GM19238 (cell line): ENCODE results near the gene WIPF1.

Source experiments
- DNase-seq: peaks from one replicate; pipeline ENCODE4 v3.0.0; 2011; ENCODE audit warnings: low spot score; ENCODE audit not compliant: insufficient read length

Gene WIPF1, protein sequence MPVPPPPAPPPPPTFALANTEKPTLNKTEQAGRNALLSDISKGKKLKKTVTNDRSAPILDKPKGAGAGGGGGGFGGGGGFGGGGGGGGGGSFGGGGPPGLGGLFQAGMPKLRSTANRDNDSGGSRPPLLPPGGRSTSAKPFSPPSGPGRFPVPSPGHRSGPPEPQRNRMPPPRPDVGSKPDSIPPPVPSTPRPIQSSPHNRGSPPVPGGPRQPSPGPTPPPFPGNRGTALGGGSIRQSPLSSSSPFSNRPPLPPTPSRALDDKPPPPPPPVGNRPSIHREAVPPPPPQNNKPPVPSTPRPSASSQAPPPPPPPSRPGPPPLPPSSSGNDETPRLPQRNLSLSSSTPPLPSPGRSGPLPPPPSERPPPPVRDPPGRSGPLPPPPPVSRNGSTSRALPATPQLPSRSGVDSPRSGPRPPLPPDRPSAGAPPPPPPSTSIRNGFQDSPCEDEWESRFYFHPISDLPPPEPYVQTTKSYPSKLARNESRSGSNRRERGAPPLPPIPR

DNA sequence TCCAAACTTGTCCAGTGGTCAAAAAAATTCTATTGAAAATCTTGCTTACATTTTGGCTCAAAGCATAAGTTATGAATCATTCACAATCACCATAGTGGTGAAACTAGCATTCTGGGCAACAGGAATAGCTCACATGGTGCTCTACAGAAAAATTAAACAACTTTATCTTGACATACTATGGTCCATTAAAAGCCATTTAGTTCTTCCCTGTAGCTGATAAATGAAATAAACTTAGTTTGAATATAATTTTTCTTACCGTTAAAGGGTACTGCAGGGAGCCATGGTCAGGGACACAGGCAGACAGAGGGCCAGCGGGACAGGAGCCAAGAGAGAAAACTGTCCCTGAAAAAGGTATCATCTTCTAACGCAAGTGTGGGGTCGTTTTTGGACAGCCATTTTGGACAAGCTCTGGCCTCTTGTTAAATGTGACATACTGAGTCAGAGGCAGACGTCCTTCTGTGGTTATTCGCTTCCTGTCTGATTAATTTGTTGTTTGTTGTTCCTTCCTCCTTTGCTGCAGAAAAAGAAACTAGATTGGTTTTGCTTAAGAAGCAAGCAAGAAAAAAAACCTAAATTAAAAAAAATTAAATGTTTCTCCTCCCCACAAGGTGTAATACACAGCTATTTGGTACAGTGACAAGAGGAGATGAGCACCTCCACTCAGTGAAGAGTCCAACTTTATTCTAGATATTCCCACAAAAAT, at the start of gene WIPF1:
Gene WIPF1 (minus strand): TSS at position 460 of the 703 bp plus-strand sequence. CDS start 12,231 bp downstream, outside the sequence.
- no peak for DNase-seq

DNA sequence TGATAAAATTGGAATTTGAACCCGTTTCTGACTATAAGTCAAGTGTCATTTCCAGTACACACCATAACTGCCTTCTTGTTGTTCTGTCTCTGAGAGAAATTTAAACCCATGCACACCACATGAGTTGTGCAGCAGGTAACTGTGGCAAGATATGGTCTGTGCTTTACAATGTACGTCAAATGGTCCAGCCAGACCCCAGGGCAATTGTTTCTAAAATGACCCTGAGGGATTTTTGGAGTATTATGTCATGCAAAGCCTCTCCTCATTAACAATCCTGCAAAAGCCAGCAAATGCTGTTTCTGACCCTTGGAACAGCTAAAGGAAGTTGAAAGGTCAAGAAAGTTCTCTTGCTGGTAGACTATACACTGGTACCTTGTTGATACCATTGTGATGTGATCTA, 47.7 kb upstream of the WIPF1 start:
- no peak for DNase-seq

DNA sequence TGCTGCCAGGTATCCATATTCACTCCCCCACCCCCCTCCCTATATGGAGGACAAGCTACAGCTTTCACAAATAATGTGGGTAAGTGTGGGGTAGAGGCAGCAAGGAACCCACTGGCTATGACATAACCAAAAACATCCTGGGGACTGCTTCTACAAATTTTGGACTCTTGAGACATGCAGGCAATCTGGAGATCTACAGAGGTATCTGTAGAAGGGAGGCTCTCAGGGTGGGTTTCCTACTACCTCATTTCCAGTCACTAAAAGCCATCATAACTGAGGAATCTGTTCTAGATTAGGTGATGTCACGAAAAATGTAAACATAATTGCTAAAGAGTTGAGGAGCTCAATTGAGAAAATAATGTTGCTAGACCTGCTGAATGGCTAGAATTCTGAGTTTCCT, 46.8 kb upstream of the WIPF1 start:
- DNase-seq = no peak

DNA sequence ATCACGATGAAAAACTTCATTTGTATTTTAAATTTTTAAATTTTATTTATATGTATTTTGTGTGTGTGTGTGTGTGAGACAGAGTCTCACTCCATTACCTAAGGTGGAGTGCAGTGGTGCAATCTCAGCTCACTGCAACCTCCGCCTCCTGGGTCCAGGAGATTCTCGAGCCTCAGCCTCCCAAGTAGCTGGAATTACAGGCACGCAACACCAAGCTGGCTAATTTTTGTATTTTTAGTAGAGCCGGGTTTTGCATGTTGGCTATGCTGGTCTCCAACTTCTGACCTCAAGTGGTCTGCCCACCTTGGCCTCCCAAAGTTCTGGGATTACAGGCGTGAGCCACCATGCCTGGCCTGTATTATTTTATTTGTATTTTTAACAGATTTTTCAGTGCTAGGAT, 45.8 kb upstream of the WIPF1 start:
- no peak for DNase-seq

DNA sequence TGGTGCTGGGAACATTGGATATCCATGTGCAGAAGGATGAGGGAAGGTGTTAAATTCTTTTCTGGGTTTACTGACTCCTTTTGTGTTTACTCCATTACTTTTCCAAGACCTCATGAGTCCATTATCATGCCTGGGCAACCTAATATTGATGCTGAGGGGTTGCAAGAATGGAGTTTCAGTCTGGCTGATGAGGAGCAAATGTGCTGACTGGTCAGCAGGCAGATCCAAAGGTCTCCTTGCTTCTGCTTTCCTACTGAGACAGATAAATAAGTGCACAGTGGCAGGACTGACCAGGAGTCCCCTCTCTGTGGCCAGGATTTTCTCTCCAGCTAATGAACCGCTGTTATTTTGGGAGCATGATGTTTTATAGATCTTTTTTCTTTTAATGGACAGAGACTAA, 43.6 kb upstream of the WIPF1 start:
- DNase-seq = no peak

DNA sequence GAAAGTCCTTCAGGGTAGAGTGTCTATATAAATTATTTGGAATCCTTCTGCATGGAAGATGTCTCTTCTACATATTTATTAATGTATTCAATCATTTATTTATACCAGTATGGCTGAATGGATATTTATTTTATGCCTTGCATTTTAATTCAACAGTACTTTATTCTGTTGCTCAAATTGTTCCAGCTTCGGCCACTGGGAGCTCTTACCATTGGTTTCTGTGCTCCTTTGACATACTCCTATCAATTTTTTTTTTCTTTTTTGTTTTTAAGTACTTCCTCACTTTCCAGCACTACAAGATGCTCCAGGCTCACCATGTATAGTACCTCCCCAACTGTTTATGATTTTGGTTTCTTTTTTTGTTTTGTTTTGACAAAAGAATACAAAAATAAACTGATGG, 39.4 kb upstream of the WIPF1 start:
- DNase-seq = no peak

DNA sequence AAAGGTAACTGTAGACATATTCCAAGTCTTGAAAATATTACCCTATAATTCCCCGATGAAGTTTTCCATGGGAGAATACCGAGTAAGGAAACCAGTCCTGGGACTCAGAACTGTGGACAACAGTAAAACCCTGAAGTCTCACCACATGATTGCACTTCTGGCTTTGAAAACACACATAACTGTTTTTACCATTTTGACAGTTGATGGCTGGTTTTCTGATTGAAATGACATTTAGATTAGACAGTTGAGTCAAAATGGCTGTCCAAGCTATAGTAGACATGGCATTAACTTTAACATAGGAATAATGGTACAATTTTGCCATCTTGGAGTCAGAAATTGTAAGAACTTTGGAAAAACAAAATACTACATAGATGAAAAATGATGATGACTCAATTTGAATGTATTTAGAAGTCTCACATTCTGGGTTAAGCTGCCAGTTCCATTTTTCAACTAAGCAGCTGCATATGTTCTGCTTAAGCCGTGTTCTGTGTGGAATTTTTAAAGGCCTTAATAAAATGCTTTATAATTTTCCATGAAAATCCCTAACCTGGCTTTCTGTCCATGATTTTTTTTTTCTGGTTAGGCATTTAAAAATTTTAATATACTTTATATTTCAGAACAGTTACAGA, 38.3 kb upstream of the WIPF1 start:
- no peak for DNase-seq

DNA sequence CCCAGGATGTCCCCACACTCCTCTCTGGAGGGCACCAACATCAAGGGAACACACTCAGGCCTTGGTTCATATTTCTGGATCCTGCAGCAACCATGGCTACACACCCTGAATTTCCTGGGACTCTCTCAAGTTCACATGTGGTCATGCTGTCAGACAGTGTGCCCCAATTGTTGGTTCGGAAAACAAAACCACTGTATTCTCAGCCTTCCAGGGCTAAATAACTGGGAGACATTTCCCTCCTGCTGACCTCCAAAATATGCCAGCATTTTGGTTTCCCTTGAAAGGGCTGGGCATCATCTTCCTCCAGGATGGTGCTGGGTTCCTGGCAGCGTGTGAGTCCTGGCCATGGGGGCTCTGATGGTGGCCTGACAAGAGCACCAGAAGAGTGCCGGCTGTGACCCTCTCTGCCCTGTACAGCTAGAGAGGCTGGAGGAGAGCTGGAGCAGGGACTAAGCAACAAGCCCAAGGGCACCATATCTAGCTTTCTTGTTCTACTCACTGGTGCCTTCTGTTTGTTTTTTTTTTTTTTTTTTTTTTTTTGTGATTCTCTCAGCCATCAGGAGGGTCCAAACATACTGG, 37.5 kb upstream of the WIPF1 start:
- DNase-seq = no peak

DNA sequence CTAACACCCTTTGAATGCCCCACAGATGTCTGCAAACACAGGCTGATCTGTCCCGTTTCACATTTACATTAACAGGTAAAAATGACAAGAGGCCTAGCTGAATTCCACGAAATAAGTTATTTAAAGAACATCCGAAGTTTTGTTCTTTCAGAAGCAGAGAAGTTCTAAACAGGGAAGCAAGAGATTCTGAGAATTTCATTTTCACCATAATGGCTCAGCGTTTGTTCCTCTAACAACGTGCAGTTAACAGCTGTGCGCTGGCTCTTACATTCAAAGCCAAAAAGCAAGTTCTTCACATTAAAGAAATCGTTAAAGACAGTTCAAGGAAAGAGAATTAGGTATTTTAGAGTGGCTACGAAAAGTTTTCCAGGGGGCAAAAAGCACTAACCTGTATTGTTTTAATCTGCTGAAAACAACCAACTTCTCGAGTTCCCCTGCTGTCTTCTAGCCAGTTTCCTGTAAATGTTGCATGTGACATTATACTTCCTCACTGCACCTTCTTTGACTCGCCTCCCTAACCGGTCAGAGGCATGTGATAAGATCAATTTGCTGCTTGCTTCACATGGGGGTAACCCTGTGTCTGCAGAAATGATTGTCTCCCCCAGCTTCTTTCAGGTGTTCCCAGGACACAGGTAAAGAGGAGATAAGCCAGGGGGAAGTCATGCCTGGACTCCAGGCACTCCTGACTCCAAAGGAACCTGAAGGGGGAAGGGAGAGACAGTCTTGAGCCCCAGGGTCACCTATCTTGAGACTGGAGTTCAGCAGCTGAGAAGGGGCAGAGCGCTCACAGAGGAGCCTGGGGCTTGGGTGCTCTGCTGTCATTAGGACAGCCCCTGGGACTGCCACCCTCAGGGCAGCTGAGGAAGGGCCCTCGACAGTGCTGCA, 36.8 kb upstream of the WIPF1 start:
- peak; percentile 33 for DNase-seq

DNA sequence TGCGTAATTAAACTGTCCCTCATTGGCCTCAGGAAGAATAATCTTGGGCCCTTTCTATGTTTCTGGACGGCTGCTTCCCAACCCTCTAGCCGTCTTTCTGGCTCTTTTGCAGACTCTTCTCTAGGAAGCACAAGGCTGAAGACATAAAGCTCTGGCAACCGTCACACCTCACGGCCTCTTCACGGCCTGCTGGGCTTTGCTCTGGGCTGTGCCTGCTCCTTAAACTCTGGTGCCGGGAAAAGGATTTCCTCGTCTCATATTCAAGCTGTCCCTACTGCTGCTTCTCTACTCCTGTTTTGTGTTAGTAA, 36.0 kb upstream of the WIPF1 start:
- DNase-seq = no peak

DNA sequence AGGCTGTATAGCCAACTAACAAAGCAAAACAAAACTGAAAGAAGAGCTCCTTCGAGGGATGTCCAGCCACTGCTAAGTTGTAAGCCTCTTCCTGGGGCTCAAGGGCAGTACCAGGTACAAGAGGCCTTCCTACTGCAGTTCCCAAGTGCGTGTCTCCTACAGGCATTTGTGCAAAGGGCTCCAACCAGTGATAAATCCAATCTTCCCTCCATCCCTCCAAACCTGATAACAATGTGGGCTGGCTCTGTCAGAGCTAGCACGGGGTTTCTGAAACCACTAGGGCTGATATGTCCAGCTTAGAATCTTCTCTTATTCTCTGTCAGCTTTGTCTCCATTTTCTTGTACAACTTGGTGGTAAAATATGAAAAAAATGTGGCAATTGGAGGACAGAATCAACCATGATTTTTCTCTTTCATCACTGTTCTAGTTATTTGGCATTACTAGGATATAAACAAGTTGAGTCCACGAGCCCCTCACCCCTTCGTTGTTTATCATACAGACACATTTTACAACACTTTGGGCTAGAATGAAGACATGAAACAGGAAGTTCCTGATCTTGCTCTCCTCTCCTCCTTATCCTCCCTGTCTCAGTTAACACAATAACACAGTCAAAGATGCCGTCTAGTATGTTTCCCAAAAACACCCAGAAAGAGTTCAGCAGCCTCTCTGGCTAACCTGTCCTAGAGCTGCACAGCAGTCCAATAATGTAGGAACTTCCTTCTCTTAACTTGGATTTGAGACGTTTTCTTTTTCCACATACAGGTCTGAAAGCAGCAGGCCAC, 35.4 kb upstream of the WIPF1 start:
- no peak for DNase-seq

DNA sequence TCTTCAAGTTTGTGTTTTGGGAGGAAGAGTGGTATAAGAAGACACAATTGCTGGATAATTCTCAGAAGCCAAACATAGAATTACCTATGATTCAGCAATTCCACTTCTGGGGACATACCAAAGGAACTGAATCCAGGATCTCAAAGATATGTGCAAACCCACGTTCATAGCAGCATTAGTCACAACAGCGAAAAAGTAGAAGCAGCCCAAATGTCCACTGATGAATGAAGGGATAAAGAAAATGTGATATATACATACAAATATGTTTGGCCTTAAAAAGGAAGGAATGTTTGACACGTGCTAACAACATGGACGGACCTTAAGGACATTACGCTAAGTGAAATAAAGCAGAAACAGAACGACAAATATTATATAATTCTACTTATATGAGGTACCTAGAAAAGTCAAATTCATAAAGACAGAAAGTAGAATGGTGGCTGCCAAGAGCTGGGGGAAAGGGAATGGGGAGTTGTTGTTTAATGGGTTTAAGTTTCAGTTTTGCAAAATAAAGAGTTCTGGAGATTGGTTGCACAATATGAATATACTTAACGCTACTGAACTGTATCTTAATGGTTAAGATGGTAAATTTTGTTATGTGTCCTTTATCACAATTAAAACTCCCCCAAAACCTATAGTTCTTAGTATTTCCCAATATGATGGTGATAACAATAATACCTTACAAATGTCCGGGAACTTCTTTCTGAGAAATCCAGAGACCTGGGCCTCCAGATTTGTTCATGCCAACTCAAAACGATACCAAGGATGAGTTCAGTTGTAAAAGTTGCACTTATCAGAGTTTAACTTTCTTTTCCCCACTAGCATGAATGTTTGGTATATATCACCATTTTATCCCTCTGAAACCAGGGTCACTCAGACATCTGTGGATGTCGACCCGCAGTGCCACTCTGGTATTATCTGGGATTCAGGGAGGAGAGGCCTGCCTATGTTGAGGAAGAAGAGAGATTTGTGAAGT, 33.7 kb upstream of the WIPF1 start:
- DNase-seq = no peak

DNA sequence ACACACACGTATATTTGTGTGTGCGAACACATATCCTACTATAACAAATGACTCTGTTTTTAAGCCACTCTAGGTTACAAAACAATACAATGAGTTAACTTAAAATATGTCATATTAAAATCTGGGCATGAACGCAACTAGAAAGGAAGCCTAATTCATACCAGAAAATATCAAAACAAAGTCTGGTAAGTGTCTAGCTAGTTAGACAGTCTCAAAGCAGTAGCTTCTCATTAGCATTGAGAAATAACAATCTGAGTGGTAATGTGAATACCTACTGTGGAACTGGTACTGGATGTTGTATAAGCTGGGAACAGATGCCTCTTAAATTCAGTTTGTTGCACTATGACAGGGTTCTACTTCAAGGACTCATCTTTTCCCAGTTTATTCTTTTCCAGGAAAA, 32.5 kb upstream of the WIPF1 start:
- DNase-seq = no peak

DNA sequence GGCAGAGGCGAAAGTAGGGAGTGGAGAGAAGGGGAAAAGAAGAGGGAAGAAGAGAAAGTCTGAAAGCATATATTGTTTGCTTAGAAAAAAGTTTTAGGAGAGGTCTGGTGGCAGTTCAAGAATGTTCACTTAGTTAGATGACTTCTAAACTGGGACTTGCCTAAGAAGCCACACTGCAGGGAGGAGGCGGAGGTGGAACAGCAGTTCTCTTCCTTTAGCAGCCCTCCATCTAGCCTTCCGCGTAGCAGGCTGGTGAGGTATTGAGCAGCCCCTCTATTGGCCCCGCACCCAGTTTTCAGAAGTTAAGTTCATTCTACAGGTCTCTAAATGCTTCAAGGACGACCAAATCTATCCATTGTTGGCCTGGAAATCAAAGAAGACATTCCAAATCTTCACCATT, 31.9 kb upstream of the WIPF1 start:
- DNase-seq = no peak

DNA sequence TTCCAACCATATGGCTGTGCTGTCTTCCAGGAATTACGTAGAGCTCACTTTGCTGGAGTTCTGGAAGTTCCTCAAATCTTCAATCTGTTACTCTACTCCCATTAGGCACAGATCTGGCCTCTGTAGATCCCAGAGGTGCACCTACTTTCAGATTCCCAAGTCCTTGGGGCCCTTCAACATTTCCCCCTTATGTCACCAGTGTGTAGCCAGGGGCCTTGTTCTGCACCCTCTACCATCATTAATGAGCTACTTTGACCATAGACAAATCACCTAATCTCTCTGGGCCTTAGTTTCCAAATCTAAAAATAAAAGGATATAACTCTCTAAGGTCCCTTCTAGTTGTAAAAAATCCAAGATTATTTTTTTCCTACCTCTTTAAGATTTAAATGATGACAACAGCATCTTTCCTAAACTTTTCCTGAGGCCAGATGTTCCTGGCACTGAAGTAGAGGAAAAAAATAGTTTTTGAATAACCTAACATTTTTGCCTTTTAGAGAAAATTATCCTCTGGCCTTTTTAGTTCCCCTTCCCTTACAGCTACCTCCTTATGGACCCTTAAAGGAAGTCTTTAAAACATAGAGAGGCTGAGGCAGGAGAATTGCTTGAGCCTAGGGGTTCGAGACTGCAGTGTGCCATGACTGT, 31.0 kb upstream of the WIPF1 start:
- no peak for DNase-seq

DNA sequence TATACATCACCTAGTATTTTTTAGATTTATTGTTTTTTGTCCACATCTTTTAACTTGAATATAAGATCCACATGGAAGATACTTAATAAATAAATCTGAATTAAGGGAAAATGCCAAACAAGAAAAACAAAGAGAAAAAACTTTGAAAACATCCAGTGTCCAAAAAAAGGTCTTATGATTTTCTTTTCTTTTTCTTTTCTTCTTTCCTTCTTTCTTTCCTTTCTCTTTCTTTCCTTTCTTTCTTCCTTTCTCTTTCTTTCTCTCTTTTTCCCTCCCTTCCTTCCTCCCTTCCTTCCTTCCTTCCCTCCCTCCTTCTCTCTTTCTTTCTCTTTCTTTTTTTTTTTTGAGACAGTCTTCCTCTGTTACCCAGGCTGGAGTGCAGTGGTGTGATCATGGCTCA, 29.6 kb upstream of the WIPF1 start:
- DNase-seq = no peak

DNA sequence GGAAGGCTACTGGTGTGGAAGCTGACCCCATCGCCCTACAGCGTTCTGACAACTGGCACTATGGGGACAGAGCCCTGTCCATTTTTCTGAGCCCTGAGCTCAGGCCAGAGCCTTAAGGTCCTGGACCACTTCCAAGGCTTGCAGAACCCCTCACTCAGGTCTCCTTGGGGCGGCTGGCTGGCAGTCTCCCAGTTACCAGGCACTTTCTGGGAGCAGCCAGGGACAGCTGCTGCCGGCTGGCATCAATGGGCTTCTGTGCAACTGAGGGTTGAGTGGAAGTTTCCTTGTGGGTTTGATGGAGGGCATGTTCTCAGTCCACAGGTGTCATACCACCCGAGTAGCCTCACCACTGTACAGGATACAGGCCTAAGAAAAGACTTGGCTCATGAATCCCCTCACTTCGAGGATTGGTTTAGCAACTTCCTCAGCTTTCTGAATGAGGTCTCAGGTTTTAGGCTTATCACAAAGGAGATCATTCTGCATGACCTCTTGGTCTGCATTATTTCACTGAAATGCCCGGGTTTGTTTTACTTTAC, 27.4 kb upstream of the WIPF1 start:
- no peak for DNase-seq

DNA sequence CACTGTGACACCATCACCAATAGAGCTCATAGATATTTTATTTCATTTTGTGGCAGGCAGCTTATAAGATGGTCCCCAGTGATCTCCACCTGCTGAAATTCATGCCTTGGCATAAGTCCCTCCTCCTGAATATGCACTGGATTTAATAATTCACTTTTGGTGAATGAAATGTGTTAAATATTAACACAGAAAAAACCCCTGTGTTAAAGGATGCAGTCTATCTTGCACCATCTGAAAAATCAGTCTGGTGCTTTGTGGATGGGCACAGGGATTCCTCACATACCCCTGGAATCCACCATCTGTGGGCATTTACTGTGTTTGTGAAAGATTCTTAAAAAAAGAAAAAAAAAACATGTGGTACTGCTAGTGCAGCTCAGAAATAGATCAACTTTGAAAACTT, 26.1 kb upstream of the WIPF1 start:
- DNase-seq = no peak
